H9 (cell line): ENCODE data around the gene AP4E1. TPM values are rescaled to one million over a fixed set of nuclear protein-coding genes. Genes with fewer than 3 reads are reported as not detected.

Source experiments
- DNase-seq: peaks from one replicate; pipeline ENCODE4 v3.0.0-alpha.2; 2017
- H2AFZ ChIP-seq: one replicate; pipeline ENCODE4 v1.6.1; 2013; ENCODE audit warnings: mild to moderate bottlenecking, low read length, control low read depth, moderate library complexity
- H2AK5ac ChIP-seq: 2 replicates; pipeline ENCODE4 v1.6.1; 2013; ENCODE audit warnings: low read length, control low read depth, mixed read lengths; ENCODE audit not compliant: insufficient read length
- H2BK120ac ChIP-seq: one replicate; pipeline ENCODE4 v1.6.1; 2013; ENCODE audit warnings: low read depth, mild to moderate bottlenecking, low read length, control low read depth, inconsistent platforms; ENCODE audit not compliant: poor library complexity, severe bottlenecking
- H2BK12ac ChIP-seq: 2 replicates; pipeline ENCODE4 v1.6.1; 2013; ENCODE audit warnings: low read length, control low read depth, mixed read lengths, low read depth; ENCODE audit not compliant: insufficient read length
- H2BK15ac ChIP-seq: 2 replicates; pipeline ENCODE4 v1.6.1; 2013; ENCODE audit warnings: low read depth, low read length, control low read depth
- H2BK20ac ChIP-seq: one replicate; pipeline ENCODE4 v1.6.1; 2013; ENCODE audit warnings: low read depth, mild to moderate bottlenecking, low read length, control low read depth, inconsistent platforms; ENCODE audit not compliant: poor library complexity, severe bottlenecking
- H2BK5ac ChIP-seq: 2 replicates; pipeline ENCODE4 v1.6.1; 2013; ENCODE audit warnings: low read length, control low read depth, mixed read lengths; ENCODE audit not compliant: insufficient read length
- H3K14ac ChIP-seq: 2 replicates; pipeline ENCODE4 v1.6.1; 2013; ENCODE audit warnings: low read length, control low read depth; ENCODE audit not compliant: insufficient read depth
- H3K18ac ChIP-seq: 2 replicates; pipeline ENCODE4 v1.6.1; 2013; ENCODE audit warnings: low read depth, mild to moderate bottlenecking, mixed read lengths, low read length, control low read depth; ENCODE audit not compliant: insufficient read length
- H3K23ac ChIP-seq: 2 replicates; pipeline ENCODE4 v1.6.1; 2013; ENCODE audit warnings: low read length, control low read depth, mixed read lengths, low read depth; ENCODE audit not compliant: insufficient read length
- H3K23me2 ChIP-seq: 2 replicates; pipeline ENCODE4 v1.6.1; 2013; ENCODE audit warnings: low read depth, mild to moderate bottlenecking, mixed read lengths, low read length, control low read depth; ENCODE audit not compliant: insufficient read length, poor library complexity, severe bottlenecking
- H3K27ac ChIP-seq: 2 replicates; pipeline ENCODE4 v1.5.1; 2013; ENCODE audit warnings: low read length, control low read depth, mixed read lengths, low read depth; ENCODE audit not compliant: insufficient read length
- H3K27me3 ChIP-seq: 2 replicates; pipeline ENCODE4 v1.6.1; 2013; ENCODE audit warnings: low read length, control low read depth, inconsistent platforms; ENCODE audit not compliant: insufficient read depth
- H3K4ac ChIP-seq: 2 replicates; pipeline ENCODE4 v1.6.1; 2013; ENCODE audit warnings: low read depth, mild to moderate bottlenecking, control low read depth, inconsistent platforms, low read length, moderate library complexity
- H3K4me1 ChIP-seq: 2 replicates; pipeline ENCODE4 v1.6.1; 2013; ENCODE audit warnings: low read length, control low read depth, inconsistent platforms; ENCODE audit not compliant: insufficient read depth
- H3K4me2 ChIP-seq: 2 replicates; pipeline ENCODE4 v1.6.1; 2013; ENCODE audit warnings: low read length, control low read depth, mixed read lengths; ENCODE audit not compliant: insufficient read length, insufficient read depth
- H3K56ac ChIP-seq: 2 replicates; pipeline ENCODE4 v1.6.1; 2013; ENCODE audit warnings: low read depth, mild to moderate bottlenecking, mixed read lengths, low read length, control low read depth; ENCODE audit not compliant: insufficient read length
- H3K79me1 ChIP-seq: 2 replicates; pipeline ENCODE4 v1.6.1; 2013; ENCODE audit warnings: low read depth, mild to moderate bottlenecking, moderate library complexity, low read length, control low read depth, inconsistent platforms; ENCODE audit not compliant: insufficient read depth, poor library complexity, severe bottlenecking
- H3K79me2 ChIP-seq: 2 replicates; pipeline ENCODE4 v1.6.1; 2013; ENCODE audit warnings: low read length, control low read depth, inconsistent platforms; ENCODE audit not compliant: insufficient read depth
- H3K9ac ChIP-seq: 2 replicates; pipeline ENCODE4 v1.6.1; 2013; ENCODE audit warnings: low read length, control low read depth, mixed read lengths; ENCODE audit not compliant: insufficient read length; ENCODE audit errors: extremely low read depth
- H3K9me3 ChIP-seq: one replicate; pipeline ENCODE4 v1.6.1; 2013; ENCODE audit warnings: low read depth, low read length, inconsistent platforms; ENCODE audit not compliant: control insufficient read depth
- H3T11ph ChIP-seq: one replicate; pipeline ENCODE4 v1.6.1; 2013; ENCODE audit warnings: mild to moderate bottlenecking, low read length, control low read depth, inconsistent platforms
- H4K20me1 ChIP-seq: one replicate; pipeline ENCODE4 v1.6.1; 2013; ENCODE audit not compliant: control insufficient read depth, insufficient read length, insufficient read depth
- H4K5ac ChIP-seq: 2 replicates; pipeline ENCODE4 v1.6.1; 2013; ENCODE audit warnings: low read depth, mild to moderate bottlenecking, mixed read lengths, low read length, control low read depth; ENCODE audit not compliant: insufficient read length
- H4K8ac ChIP-seq: replicated peaks from 2 replicates; pipeline ENCODE4 v1.6.1; 2013; ENCODE audit warnings: low read length, control low read depth, mixed read lengths, low read depth; ENCODE audit not compliant: insufficient read length
- H4K91ac ChIP-seq: 2 replicates; pipeline ENCODE4 v1.6.1; 2013; ENCODE audit warnings: low read depth, mild to moderate bottlenecking, moderate library complexity, mixed read lengths, low read length, control low read depth; ENCODE audit not compliant: insufficient read length
- H3K27ac Mint-ChIP-seq, 3 experiments: 2 replicates in 2 of 3; 3 replicates in 1 of 3; pipeline ENCODE4 v1.8.0; 2020 to 2021; ENCODE audit warnings: mixed read lengths in 3 of 3, mild to moderate bottlenecking in 1 of 3, moderate library complexity in 1 of 3
- H3K27me3 Mint-ChIP-seq: 2 replicates; pipeline ENCODE4 v1.8.0; 2021; ENCODE audit warnings: low read depth, mild to moderate bottlenecking, moderate library complexity, mixed read lengths
- H3K36me3 Mint-ChIP-seq, 3 experiments: 2 replicates in 2 of 3; 3 replicates in 1 of 3; pipeline ENCODE4 v1.8.0; 2020 to 2021; ENCODE audit warnings: low read depth in 3 of 3, mixed read lengths in 3 of 3; ENCODE audit not compliant: insufficient read depth in 1 of 3
- H3K4me1 Mint-ChIP-seq, 2 experiments: 2 replicates each; pipeline ENCODE4 v1.8.0; 2020; ENCODE audit warnings: mixed read lengths in 2 of 2
- H3K4me3 Mint-ChIP-seq, 2 experiments: 2 replicates in 1 of 2; 3 replicates in 1 of 2; pipeline ENCODE4 v1.8.0; 2020 to 2021; ENCODE audit warnings: mild to moderate bottlenecking in 2 of 2, mixed read lengths in 2 of 2, moderate library complexity in 1 of 2
- H3K9me3 Mint-ChIP-seq, 2 experiments: 2 replicates in 1 of 2; 3 replicates in 1 of 2; pipeline ENCODE4 v1.8.0; 2020; ENCODE audit warnings: mild to moderate bottlenecking in 2 of 2, mixed read lengths in 2 of 2, moderate library complexity in 1 of 2
- CTCF ChIP-seq: fragments of 200-600 bp; sonication (generic); conservative IDR thresholded peaks from 3 replicates; pipeline ENCODE4 v1.8.0; 2021; ENCODE audit warnings: antibody characterized with exemption, mild to moderate bottlenecking
- whole genome bisulfite sequencing: extraction: QIAGEN DNeasy Blood & Tissue Kit; methylation state at CpG from one replicate; pipeline ENCODE4 v1.1.7; 2013; ENCODE audit warnings: missing lambda C conversion rate, low lambda C conversion rate, mixed read lengths; ENCODE audit not compliant: insufficient read length; ENCODE audit errors: extremely low coverage; 5-methylcytosine and 5-hydroxymethylcytosine counted together
- total RNA-seq: library from RNA; stranded (reverse); gene quantifications from 2 replicates; pipeline ENCODE4 v1.2.1, GENCODE V29; 2021

Gene AP4E1
- total RNA-seq, 1 experiment from 2014 or later: 13.8 TPM

GRCh38 chr15:50907601-50908208, 778 bp upstream of the AP4E1 start:
- Mint-ChIP-seq H3K27me3 (no peaks in the 10 kb centered on the region), H3K4me1 (peaks cover 15% of the 10 kb centered on the region in 2 experiments), H3K4me3 (peak overlapping the region; percentile 79 to 93), H3K9me3 (no peaks in the 10 kb centered on the region), H3K36me3 (peaks cover 1 to 8% (median 2%) of the 10 kb centered on the region in 3 experiments; a peak in 4 of 7 replicates), H3K27ac (peak overlapping the region; percentile 5 to 97 (median 94); a peak in 4 of 7 replicates)
- no peak overlapping the region for H2AK5ac ChIP-seq
- no CpG with 5 or more reads among the region's 31 CpGs for WGBS
- H2BK20ac ChIP-seq: no peak overlapping the region
- H2BK15ac ChIP-seq: no peak overlapping the region
- H3K79me1 ChIP-seq: no peaks in the 10 kb centered on the region
- H3K23ac ChIP-seq: no peak overlapping the region
- no peak overlapping the region for H2BK120ac ChIP-seq
- H3T11ph ChIP-seq: no peak overlapping the region
- no peak overlapping the region for H4K8ac ChIP-seq
- no peaks in the 10 kb centered on the region for H3K4me1 ChIP-seq
- H2AFZ ChIP-seq: peak overlapping the region; percentile 22
- no peaks in the 10 kb centered on the region for H4K20me1 ChIP-seq
- H2BK12ac ChIP-seq: no peak overlapping the region
- H3K27me3 ChIP-seq: no peaks in the 10 kb centered on the region
- no peak overlapping the region for H3K56ac ChIP-seq
- no peak for TF ChIP-seq CTCF
- no peaks in the 10 kb centered on the region for H3K9me3 ChIP-seq
- H4K5ac ChIP-seq: no peak overlapping the region
- no peak overlapping the region for H2BK5ac ChIP-seq
- peak overlapping the region; percentile 96 for H3K14ac ChIP-seq
- peak; percentile 53 for DNase-seq
- H3K4ac ChIP-seq: no peak overlapping the region
- peaks cover 7% of the 10 kb centered on the region for H3K23me2 ChIP-seq
- no peak overlapping the region for H4K91ac ChIP-seq
- H3K9ac ChIP-seq: peak overlapping the region; percentile 80
- no peak overlapping the region for H3K27ac ChIP-seq
- peak overlapping the region; percentile 85 for H3K4me2 ChIP-seq
- peak overlapping the region; percentile 96 for H3K18ac ChIP-seq
- no peaks in the 10 kb centered on the region for H3K79me2 ChIP-seq
